ENCODE measurements around the gene C17orf100. TPM values are rescaled to one million over a fixed set of nuclear protein-coding genes. Genes with fewer than 3 reads are reported as not detected.
"Not testable (repeated sequence)": the region's sequence is repeated elsewhere in the genome, so short reads cannot be mapped to it uniquely, and the experiment has no call there.

The C17orf100 gene
- total and polyA plus RNA-seq, 5 experiments from 2014 or later = 2.2 to 6.4 (median 4.2) TPM

- ATAC-seq = no peak
- no peaks in the 10 kb centered on the region for H3K9me3 Mint-ChIP-seq
- peak overlapping the region in 1 of 10 donors; percentile 29 for H3K4me3 Mint-ChIP-seq
- peak overlapping the region in 7 of 10 donors; percentile 14 to 93 (median 52) for H3K27ac Mint-ChIP-seq
- peaks cover 0 to 47% (median 3%) of the 10 kb centered on the region in 3 donors for H3K36me3 Mint-ChIP-seq
- POLR2A ChIA-PET = interaction anchor here (0.6 kb wide), 1 partner anchor 1380 kb away, joined by 3 read pairs; no protein-coding TSS in a partner anchor
- no peak for DNase-seq
- peaks cover 24 to 74% (median 67%) of the 10 kb centered on the region in 4 donors for H3K4me1 Mint-ChIP-seq
- H3K27me3 Mint-ChIP-seq = no peaks in the 10 kb centered on the region
Observed at GRCh38 chr17:6643451-6644125, 8.0 kb upstream of the C17orf100 start.

GRCh38 chr17:6648181-6648580 lies 3.4 kb upstream of the C17orf100 start:
- Mint-ChIP-seq H3K27ac (peak overlapping the region in 5 of 10 donors; percentile 13 to 49 (median 48)), H3K36me3 (peaks cover 0 to 56% (median 6%) of the 10 kb centered on the region in 3 donors), H3K27me3 (peaks cover 0 to 2% (median 0%) of the 10 kb centered on the region in 5 donors), H3K9me3 (no peaks in the 10 kb centered on the region), H3K4me3 (no peak overlapping the region), H3K4me1 (peaks cover 20 to 79% (median 63%) of the 10 kb centered on the region in 4 donors)
- ATAC-seq (no peak), DNase-seq (no peak)
- POLR2A ChIA-PET = no interaction called here

- POLR2A ChIA-PET = interaction anchor here (1.0 to 2.6 kb wide), 3 partner anchors 8 to 384 kb away, joined by 3 to 41 read pairs (median 3); partner anchors contain the start of genes KIAA0753, SLC16A13 and TXNDC17
- Mint-ChIP-seq H3K9me3 (no peaks in the 10 kb centered on the region), H3K36me3 (peaks cover 0 to 28% (median 5%) of the 10 kb centered on the region in 3 donors), H3K4me1 (peaks cover 22 to 76% (median 69%) of the 10 kb centered on the region in 4 donors), H3K27ac (peak overlapping the region in 9 of 10 donors; percentile 0 to 89 (median 69)), H3K4me3 (peak overlapping the region; percentile 54 to 100 (median 88)), H3K27me3 (peaks cover 0 to 15% (median 0%) of the 10 kb centered on the region in 5 donors)
- ATAC-seq (peak; percentile 8 to 12), DNase-seq (peak in 5 of 10 donors; percentile 33 to 52 (median 39))
Observed at GRCh38 chr17:6651919-6652452, 424 bp downstream of the C17orf100 start.

- Mint-ChIP-seq H3K9me3 (no peaks in the 10 kb centered on the region), H3K4me1 (peaks cover 25 to 71% (median 64%) of the 10 kb centered on the region in 4 donors), H3K4me3 (peak overlapping the region in 9 of 10 donors; percentile 37 to 97 (median 79)), H3K27ac (peak overlapping the region in 5 of 10 donors; percentile 14 to 92 (median 66)), H3K27me3 (peaks cover 0 to 17% (median 0%) of the 10 kb centered on the region in 5 donors), H3K36me3 (peaks cover 0 to 2% (median under 1%) of the 10 kb centered on the region in 3 donors)
- ATAC-seq = no peak
- no peak for DNase-seq
- POLR2A ChIA-PET = no interaction called here
Observed at GRCh38 chr17:6654841-6655731, 3.5 kb downstream of the C17orf100 start.

- Mint-ChIP-seq H3K4me3 (peak overlapping the region; percentile 80 to 97 (median 83)), H3K27me3 (peaks cover 0 to 17% (median 0%) of the 10 kb centered on the region in 5 donors), H3K4me1 (peaks cover 28 to 72% (median 65%) of the 10 kb centered on the region in 4 donors), H3K27ac (peak overlapping the region in 7 of 10 donors; percentile 14 to 89 (median 81))
- H3K36me3 Mint-ChIP-seq, DNase-seq, POLR2A ChIA-PET, ATAC-seq, H3K9me3 Mint-ChIP-seq: not testable (repeated sequence)
Observed at GRCh38 chr17:6655732-6656361, 4.3 kb downstream of the C17orf100 start.

- Mint-ChIP-seq H3K27me3 (peaks cover 0 to 15% (median 0%) of the 10 kb centered on the region in 5 donors), H3K4me1 (peaks cover 33 to 74% (median 66%) of the 10 kb centered on the region in 4 donors), H3K27ac (peak overlapping the region; percentile 77 to 96 (median 92)), H3K4me3 (peak overlapping the region; percentile 85 to 97 (median 92))
- not testable (repeated sequence) for H3K36me3 Mint-ChIP-seq, H3K9me3 Mint-ChIP-seq
- POLR2A ChIA-PET = interaction anchor here (0.9 to 1.2 kb wide), 2 partner anchors 15 to 16 kb away, joined by 3 to 15 read pairs; partner anchors contain the start of genes KIAA0753 and TXNDC17
- DNase-seq = peak; percentile 33 to 82 (median 62)
- ATAC-seq = peak; percentile 90 to 94
Observed at GRCh38 chr17:6656797-6657632, 5.5 kb downstream of the C17orf100 start.

- Mint-ChIP-seq H3K36me3 (peaks cover 0 to 13% (median 0%) of the 10 kb centered on the region in 3 donors), H3K9me3 (no peaks in the 10 kb centered on the region), H3K4me1 (peaks cover 33 to 72% (median 61%) of the 10 kb centered on the region in 4 donors), H3K27me3 (peaks cover 0 to 15% (median 0%) of the 10 kb centered on the region in 5 donors), H3K27ac (peak overlapping the region; percentile 77 to 96 (median 92)), H3K4me3 (peak overlapping the region; percentile 85 to 97 (median 92))
- POLR2A ChIA-PET = interaction anchor here (0.9 to 1.2 kb wide), 2 partner anchors 16 to 17 kb away, joined by 3 to 15 read pairs; partner anchors contain the start of genes KIAA0753 and TXNDC17
- ATAC-seq (no peak), DNase-seq (no peak)
Observed at GRCh38 chr17:6657633-6658287, 6.2 kb downstream of the C17orf100 start.

GRCh38 chr17:6658411-6658810 lies 6.8 kb downstream of the C17orf100 start:
- POLR2A ChIA-PET, H3K9me3 Mint-ChIP-seq, DNase-seq, ATAC-seq: not testable (repeated sequence)
- peak overlapping the region in 9 of 10 donors; percentile 23 to 97 (median 89) for H3K4me3 Mint-ChIP-seq
- peaks cover 0 to 15% (median 0%) of the 10 kb centered on the region in 3 donors for H3K36me3 Mint-ChIP-seq
- peaks cover 0 to 14% (median 0%) of the 10 kb centered on the region in 5 donors for H3K27me3 Mint-ChIP-seq
- H3K27ac Mint-ChIP-seq = peak overlapping the region in 4 of 10 donors; percentile 7 to 93 (median 46)
- peaks cover 31 to 68% (median 55%) of the 10 kb centered on the region in 4 donors for H3K4me1 Mint-ChIP-seq

- H3K27ac Mint-ChIP-seq = peak overlapping the region in 6 of 10 donors; percentile 45 to 84 (median 62)
- H3K36me3 Mint-ChIP-seq = peaks cover 0 to 18% (median 0%) of the 10 kb centered on the region in 3 donors
- ATAC-seq (no peak), DNase-seq (no peak)
- H3K4me1 Mint-ChIP-seq = peaks cover 29 to 55% (median 43%) of the 10 kb centered on the region in 4 donors
- H3K27me3 Mint-ChIP-seq = peaks cover 0 to 7% (median 0%) of the 10 kb centered on the region in 5 donors
- H3K4me3 Mint-ChIP-seq = peak overlapping the region in 3 of 10 donors; percentile 22 to 76 (median 24)
- POLR2A ChIA-PET = interaction anchor here (1.1 kb wide), 1 partner anchor 9 kb away, joined by 3 read pairs; the partner anchor contains the start of genes C17orf100 and MED31
- H3K9me3 Mint-ChIP-seq = no peaks in the 10 kb centered on the region
Observed at GRCh38 chr17:6660101-6660500, 8.5 kb downstream of the C17orf100 start.

GRCh38 chr17:6660805-6661463 lies 9.4 kb downstream of the C17orf100 start:
- ATAC-seq (no peak), DNase-seq (no peak)
- POLR2A ChIA-PET = no interaction called here
- peak overlapping the region in 6 of 10 donors; percentile 19 to 76 (median 48) for H3K4me3 Mint-ChIP-seq
- peak overlapping the region in 7 of 10 donors; percentile 11 to 84 (median 66) for H3K27ac Mint-ChIP-seq
- peaks cover 0 to 2% (median 0%) of the 10 kb centered on the region in 5 donors for H3K27me3 Mint-ChIP-seq
- H3K9me3 Mint-ChIP-seq = no peaks in the 10 kb centered on the region
- peaks cover 29 to 49% (median 38%) of the 10 kb centered on the region in 4 donors for H3K4me1 Mint-ChIP-seq
- peaks cover 0 to 19% (median 0%) of the 10 kb centered on the region in 3 donors for H3K36me3 Mint-ChIP-seq

Data from naive thymus-derived CD8-positive, alpha-beta T cell (primary cell).